ENCODE data around the gene SREBF2.
"Not testable (repeated sequence)": the region's sequence is repeated elsewhere in the genome, so short reads cannot be mapped to it uniquely, and the experiment has no call there.

Gene SREBF2

GRCh38 chr22:41842996-41843970, 10.4 kb downstream of the SREBF2 start:
- DNase-seq, result no peak

DNA sequence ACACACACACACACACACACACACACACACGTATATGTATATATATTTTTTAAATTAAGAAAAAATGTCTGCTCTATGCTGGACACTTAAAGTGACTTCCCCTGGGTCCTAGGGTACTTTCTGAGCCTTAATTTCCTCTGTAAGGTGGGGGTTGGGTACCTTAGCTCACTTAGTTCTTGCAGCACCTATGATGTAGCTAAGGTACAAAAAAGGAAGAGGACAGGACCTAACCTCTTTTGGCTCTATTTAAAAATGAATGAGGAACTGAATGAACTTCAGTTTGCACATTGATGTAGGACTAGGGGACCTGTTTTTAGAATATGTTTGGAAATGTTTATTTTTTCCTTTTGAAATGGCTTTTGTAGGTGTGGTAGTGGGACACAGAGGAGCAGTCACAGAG, 11.1 kb downstream of the SREBF2 start:
- no peak for DNase-seq

DNA sequence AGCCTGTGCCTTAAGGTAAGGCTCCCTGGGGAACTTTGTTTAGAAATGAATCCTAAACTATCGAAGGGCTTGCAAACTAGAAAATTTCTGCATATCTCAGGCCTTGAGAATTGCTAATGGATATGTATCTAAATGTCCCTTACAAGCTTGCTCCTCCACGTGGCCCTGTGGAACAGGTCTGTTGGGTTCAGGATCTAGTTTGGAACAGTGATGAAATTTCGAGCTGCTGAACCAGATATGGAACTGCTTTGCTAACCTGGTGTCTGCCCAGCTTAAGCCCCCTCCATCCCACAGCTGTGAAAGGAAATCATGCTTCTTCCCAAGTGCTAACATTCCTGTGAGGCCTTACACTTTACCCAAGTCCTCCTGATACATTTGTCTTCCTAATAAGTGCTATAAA, 11.6 kb downstream of the SREBF2 start:
- no peak for DNase-seq

- no peak for DNase-seq
Observed at GRCh38 chr22:41845380-41846267, 12.7 kb downstream of the SREBF2 start.

- DNase-seq, result no peak
Observed at GRCh38 chr22:41846268-41846987, 13.5 kb downstream of the SREBF2 start.

GRCh38 chr22:41847300-41847699, 14.4 kb downstream of the SREBF2 start:
- no peak for DNase-seq

- no peak for DNase-seq
Observed at GRCh38 chr22:41848468-41848867, 15.6 kb downstream of the SREBF2 start.

GRCh38 chr22:41856469-41856868, 23.6 kb downstream of the SREBF2 start:
- no peak for DNase-seq

DNA sequence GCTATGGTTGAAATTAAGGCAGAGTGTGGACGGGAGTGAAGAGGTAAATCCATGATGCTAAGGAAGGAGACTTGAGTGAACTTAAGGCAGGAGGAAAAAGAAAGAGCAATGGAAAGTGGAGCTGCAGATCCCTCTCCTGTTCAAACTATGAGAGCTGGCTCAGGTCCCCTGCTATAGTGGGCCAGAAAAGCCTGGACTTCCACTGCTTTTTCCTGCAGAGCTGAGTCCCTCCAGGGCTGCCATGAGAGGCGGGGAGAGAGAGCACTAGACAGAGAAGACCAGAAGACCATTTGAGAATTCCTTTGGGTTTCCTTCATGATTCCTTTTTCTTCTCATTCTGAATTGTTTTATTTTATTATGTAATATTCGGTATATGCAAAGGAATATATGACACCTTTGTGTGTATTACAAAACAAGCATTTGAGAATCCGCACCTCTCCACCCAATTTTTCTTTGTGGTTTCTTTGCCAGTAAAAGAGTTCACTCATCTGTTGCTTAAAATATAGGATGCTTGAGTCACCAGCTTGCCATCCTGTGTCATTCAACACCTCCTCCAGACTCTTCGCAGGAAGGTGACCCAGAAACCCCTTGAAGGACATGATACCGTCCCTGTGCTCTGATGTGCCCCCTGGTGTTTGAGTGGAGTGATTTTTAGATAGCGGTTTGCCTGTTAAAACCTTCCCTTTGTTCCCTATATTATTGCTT, 24.4 kb downstream of the SREBF2 start:
- DNase-seq, result peak; percentile 74

DNA sequence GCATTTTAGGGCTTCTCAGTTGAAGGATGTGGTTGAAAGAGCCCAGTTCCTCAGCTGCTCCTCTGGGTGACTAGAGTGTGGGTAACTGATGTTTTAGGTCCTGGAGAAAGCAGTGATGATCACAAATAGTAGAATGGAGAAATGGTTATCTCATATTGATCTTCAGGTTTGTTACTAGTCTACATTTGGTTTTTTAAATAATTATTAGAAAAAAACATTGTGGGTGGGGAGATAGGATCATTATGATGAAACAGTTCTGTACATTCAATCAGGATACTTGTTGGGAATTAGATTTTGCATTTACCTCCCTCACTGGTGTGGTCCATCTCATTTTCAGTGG, 24.9 kb downstream of the SREBF2 start:
- no peak for DNase-seq

- DNase-seq, result peak; percentile 47
Observed at GRCh38 chr22:41862160-41862529, 29.2 kb downstream of the SREBF2 start.

GRCh38 chr22:41862530-41863266, 29.8 kb downstream of the SREBF2 start:
- no peak for DNase-seq

DNA sequence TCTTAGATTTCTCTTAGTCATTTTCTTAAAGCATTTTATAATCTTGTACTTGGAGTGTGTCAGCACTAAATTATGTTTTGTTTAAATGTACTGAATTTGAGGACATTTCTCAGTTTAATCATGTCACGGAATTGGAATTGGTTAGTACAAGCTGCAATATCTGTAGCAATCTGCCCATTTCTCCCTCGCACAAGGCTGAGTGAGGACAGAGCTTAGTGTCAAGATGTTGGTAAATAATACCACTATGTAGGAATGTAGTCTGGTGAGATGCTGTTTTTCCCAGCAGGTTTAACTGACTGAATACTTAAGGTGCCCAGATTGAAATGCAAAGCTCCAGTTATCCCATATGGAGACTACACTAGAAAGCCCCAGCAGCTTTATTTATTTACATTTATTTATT, 30.6 kb downstream of the SREBF2 start:
- DNase-seq, result no peak

- DNase-seq, result no peak
Observed at GRCh38 chr22:41868556-41868955, 35.7 kb downstream of the SREBF2 start.

DNA sequence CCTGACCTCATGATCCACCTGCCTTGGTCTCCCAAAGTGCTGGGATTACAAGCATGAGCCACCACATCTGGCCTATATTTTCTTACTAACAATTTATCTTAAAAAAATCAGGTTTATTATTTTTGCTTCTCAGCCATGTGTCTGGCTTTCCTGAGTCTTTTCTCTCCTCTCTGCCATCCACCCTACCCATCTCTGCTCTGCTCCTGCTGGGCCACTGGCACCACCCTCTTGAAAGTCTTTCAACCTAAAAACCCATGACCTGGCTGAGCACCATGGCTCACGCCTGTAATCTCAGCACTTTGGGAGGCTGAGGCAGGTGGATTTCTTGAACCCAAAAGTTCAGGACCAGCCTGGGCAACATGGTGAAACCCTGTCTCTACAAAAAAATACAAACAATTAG, 37.2 kb downstream of the SREBF2 start:
- not testable (repeated sequence) for DNase-seq

GRCh38 chr22:41870786-41871185, 37.9 kb downstream of the SREBF2 start:
- no peak for DNase-seq

GRCh38 chr22:41873391-41873790, 40.5 kb downstream of the SREBF2 start:
- peak; percentile 69 for DNase-seq

DNA sequence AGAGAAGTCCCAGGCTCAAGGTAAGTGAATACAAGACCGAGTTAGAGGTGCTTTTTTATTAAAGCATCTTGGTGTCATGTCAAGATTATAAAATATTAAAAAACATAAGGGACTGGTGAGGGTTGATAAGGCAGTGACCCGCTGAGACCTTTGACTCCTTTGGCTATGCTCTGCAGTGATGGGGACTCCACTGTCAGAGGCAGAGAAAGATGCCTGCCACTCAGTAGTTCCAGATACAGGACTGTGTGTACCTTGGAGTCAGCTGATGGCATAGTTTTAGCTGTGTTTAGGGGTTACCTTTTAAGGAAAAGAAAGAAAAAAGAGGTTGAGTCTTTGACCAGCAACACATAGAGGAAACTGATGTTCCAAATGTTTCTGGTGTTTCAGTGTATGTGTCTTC, 41.2 kb downstream of the SREBF2 start:
- no peak for DNase-seq

- DNase-seq, result no peak
Observed at GRCh38 chr22:41875531-41876270, 42.8 kb downstream of the SREBF2 start.

- DNase-seq, result no peak
Observed at GRCh38 chr22:41876275-41876674, 43.4 kb downstream of the SREBF2 start.

- DNase-seq, result no peak
Observed at GRCh38 chr22:41876675-41877074, 43.8 kb downstream of the SREBF2 start.
